Activated gamma-delta T cell (primary cell): ENCODE data around the gene SLC25A22.

Experiments
- DNase-seq: peaks from one replicate; lab custom pipeline; 2025; lab: John Stamatoyannopoulos, UW

SLC25A22 gene

GRCh38 chr11:803467-803742, 5.3 kb upstream of the SLC25A22 start:
- no peak for DNase-seq

GRCh38 chr11:802693-803466, 4.8 kb upstream of the SLC25A22 start:
- no peak for DNase-seq

DNA sequence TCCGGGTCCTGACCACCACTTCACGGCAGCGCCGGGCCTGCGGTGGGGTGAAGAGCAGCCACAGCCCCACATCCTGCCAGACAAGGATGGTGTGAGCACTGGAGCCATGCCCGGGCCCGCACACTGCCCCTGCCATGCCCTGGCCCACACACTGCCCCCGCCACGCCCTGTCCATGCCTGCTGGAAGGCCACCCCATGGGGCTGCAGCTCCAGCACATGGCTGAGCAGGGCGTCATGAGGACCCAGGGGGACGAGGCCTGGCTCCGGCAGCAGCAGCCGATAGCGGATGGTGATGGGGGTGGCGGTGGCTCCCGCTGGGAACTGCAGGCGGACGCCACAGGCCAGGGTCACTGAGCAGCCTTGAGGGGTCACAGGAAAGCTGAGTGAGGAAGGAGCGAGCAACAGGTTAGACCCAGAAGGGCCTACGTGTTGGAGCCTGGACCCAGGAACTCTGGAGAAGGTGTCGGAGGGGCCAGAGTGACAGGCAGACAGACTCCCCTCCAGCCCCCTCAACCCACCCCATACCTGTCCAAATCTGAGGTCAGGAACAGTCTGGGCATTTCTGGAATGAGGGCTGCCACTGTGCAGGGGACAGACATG, 4.0 kb upstream of the SLC25A22 start:
- DNase-seq, result no peak

DNA sequence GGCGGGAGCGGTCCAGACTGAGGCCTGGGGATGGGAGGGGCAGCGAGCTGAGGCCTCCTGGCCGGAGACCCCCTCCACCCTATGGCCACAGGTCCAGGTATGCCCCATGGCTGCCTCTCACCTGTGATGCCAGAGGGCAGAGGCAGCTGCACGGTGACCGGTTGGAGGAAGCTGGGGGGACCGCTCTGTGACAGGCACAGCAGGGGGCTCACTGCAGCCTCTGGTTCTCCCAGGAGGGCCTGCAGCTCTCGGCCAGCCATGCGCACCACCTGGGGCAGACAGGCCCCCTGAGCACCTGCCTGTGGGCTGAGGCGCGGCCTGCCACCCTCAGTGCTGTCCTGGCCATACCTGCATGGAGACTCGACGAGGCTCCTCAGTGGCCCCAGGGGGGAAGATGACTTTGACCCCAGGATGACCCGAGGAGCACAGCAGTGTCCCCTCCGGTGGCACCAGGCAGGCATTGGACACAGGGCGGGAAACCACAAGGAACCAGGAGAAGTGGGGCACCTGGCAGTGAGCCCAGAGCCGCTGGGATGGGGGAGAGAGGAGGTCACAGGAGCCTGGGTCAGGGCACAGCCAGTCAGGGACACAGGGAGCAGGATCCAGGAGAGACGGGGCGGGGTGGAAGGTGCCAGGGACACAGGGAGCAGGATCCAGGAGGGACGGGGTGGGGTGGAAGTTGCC, 3.2 kb upstream of the SLC25A22 start:
- no peak for DNase-seq

DNA sequence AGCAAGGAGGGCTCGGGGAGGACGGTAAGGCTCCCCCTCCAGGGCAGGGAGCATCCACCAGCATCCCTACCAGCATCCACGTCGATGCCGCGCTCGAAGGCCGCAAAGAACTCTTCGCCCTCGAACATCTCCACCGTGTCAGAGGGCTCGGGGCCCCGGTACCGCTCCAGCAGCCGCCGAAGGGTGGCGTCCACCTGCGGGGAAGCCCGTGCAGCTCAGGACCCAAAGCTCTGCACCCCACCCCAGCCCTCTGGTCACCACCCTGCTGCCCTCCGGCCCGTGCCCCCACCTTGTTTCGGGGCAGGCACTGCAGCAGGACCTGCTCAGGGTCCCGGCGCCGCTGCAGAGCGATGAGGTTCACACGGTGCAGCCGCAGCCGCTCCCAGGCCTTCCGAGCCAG, 2.4 kb upstream of the SLC25A22 start:
- no peak for DNase-seq

DNA sequence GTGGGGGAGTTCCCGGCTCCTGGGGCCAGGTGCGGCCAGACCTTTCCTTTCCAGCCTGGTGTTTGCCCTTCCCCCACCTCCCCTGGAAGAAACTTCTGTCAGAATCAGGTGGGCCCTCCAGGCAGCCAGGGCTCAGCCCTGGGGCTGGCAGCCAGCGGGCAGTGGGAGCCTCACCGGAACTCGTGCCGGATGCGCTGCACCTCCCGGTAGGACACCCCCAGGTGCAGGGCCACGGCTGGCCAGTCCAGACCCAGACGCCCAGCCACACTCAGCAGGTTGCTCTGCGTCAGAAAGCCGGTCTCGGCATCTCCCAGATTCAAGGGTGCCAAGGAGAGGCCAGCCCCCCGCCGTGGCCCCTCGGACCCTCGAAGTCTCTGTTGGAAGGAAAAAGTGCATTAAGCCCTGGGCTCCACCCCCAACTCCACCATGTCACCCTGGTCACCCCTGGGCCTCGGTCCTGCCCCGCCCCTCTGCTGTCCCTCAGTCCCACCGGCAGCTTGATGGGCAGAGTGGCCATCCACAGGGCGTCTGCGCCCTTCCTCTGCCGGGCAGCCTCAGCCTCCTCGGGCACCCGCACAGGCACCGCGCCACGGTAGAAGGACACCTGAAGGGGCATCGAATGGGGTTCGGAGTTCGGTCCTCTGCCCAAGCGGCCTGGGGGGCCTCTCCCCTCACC, 1.7 kb upstream of the SLC25A22 start:
- no peak for DNase-seq

DNA sequence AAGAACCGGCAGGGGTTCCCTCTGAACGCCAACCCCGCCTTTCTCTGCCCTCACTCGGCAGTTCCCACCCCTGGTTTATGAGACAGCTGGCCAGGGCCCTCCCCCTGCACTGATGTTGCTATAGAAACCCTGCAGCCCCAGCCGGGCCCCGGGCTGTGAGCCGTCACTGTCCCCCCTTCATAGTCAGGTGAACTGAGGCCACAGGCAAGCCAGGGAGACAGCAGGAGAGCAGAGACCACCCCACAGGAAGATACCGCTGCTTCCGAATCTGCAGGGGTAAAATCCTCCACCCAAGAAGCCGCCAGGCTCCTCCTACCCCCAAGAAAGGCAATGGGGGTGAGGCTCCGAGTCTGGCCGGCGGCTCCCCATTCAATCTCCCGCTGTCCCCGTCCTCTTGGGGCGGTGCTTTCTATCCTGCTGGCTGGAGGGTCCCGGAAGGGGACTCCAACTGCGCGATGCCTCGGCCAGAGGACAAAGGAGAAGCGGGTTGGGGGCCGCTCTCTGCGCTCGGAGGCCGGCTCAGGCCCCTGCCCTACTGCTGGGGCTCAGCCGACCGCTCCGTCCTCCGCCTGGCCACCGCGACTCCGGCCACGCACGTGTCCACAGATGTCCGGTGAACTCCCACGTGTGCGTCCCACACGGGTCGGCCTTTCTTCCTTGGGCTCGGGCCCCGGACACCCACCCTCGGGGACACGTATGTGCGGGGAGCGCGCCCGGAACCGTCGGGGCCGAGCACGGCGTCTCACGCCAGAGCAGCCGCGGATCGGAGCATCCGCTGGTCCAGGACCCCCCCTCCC, 587 bp downstream of the SLC25A22 start:
- DNase-seq, result peak; percentile 63

- no peak for DNase-seq
Measured at GRCh38 chr11:796565-797295, 1.4 kb downstream of the SLC25A22 start.

- DNase-seq, result peak; percentile 59
Measured at GRCh38 chr11:795634-796564, 2.2 kb downstream of the SLC25A22 start.

DNA sequence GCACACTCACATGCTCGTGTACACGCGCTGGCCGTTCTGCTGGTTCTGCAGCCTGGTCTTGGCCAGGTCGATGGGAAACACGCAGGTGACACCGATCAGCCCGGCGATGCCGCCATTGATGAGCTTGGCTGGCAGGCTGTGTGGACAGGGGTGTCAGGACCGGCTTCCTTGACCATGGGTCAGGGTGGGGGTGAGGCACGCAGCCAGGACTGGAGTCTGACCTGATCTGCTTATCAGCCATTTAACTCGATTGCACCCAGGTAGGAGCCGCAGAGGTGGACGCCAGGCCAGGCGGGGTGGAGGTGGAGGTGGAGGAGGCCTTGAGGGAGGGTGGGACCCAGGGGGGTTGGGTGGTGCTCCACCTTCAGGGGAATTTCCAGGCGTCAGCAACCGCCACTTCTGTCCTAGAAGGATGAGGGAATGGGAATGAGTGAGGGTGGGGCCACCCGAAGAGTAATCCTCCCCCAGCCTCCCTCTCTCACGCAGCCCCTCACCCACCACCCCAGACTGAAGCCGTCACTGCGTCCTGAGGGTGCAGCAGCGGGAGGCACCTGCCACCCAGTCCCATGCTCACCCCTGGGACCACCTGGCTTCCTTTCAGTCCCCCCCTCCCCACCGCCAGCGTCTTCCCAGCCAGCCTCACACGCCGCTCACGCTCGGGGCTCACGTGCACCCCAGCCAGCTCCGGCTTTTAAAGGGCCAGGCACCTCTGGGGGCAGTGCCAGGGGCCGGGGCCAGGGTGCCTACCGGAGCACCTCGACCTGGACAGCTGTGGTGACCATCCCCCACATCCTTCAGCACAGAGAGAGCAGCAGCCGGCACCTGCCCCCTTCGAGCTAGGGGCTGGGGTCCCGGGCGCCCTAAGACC, 3.1 kb downstream of the SLC25A22 start:
- no peak for DNase-seq

DNA sequence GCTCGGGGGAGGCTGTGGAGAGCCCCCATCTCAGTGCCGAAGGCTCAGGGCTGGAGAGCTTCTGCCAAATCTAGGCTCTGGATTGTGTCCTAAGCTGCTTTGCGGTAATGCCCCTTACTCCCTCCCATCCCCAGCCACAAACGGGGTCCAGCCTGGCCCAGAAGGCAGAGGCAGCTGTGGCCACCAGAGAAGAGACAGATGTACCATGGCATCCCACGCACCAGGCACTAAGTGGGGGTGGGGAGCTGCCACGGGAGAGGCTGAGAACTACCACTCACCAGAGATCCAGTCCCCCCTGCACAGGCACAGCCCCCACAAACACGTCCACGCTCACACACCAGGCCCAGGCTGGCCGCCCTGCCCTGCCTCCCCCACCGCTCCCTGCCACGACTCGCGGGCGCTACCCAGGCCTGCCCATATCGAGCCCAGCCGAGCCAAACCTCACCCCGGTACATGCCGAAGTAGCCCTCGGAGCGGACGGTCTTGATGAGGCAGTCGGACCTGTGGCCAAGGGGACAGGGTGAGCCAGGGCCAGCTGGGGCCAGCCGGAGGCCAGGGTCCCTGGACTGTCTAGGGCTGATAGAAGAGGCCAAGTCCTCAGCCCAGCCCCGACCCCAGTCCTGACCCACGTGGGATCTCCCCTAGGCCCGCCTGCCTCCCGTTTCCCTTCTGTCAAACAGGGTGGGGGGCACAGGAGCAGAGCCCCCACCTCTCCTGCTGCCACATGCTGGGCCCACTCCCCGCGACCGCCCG, 3.9 kb downstream of the SLC25A22 start:
- no peak for DNase-seq

DNA sequence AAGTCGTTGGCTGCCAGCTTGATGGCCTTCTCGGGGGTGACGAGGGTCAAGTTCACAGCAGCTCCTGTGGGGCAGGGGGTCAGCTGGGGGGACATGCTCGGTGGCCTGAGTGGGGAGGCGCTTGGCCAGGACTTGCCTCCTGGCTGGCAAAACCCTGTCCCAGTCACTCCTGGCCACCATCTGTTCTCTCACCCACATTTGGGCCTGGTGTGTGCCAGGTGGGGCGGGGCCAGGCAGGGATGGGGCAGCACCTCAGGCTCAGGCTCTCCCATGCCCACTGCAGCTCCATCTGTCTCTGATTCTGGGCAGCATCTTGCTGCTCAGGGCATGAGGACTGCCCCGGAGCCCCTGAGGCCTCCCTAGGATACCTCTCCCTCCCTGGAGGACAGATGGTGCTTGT, 4.5 kb downstream of the SLC25A22 start:
- DNase-seq, result no peak

DNA sequence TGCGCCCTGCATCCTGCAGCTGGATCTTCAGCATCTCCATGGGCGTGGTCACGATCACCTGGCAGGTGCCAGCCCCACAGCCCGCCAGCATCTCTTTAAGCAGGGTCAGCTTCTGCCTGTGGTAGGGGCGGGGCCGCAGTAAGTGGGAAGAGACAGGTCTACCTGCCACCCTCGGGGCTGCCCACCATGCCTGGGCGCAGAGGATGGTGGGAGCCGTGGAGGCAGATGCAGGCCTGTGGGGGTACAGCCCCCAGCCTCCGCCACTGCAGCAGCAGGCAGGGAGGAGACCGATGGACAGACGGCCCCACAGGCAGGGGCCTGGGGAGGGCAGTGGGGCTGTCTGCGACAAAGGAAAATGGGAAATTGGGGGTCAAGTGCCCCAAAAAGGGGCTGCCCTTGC, 5.2 kb downstream of the SLC25A22 start:
- DNase-seq, result no peak

DNA sequence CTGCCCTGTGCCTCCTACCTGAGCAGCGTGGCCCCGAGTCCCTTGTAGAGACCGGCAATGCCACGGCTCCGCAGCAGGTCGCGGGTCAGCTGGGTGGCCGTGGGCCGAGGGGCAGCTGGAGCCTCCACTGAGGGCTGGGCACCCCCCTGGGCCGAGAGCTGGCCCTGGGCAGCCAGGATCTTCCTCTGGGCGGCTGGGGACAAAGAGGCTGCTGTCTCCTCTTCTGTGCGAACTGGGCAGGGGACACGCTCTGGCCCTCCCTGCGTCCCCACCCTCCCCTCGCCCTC, 5.6 kb downstream of the SLC25A22 start:
- no peak for DNase-seq

- no peak for DNase-seq
Measured at GRCh38 chr11:791658-792534, 6.2 kb downstream of the SLC25A22 start.

DNA sequence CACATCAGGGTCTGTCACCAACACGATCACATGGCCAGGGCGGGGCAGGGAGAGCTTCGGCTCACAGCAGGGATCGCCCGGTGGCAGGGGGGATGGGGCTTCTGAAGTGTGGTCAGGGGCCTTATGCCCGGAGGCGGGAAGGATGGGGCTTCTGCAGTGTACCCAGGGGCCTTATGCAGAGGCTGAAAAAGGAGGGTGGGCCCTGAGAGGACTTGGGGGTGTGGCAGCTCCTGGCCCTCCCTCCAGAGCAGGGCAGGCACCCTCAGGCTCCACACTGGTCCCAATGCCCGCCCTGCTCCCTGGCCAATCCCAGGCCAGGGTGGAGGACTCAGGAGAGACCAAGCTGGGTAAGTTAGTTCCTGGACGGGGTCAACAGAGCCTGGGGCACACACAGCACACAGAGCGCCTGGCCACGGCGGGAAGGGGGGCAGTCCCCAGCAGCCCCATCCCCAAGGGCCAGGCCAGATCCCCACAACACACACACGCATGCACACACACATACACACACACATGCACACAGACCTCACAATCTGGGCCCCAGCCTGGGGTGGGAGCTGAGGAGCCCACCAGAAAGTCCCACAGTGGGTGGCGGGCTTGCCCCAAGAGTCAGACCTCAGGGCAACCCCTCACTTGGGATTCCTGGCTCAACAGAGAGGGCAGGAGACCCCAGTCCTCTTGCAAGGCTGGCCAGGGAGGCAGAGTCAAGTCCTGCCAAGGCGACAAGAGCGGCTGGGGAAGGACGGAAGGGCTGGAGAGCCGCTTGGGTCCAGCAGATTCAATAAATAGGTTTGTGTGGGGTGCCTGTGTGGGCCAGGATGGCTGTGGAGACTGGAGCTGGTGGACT, 7.1 kb downstream of the SLC25A22 start:
- DNase-seq, result no peak

DNA sequence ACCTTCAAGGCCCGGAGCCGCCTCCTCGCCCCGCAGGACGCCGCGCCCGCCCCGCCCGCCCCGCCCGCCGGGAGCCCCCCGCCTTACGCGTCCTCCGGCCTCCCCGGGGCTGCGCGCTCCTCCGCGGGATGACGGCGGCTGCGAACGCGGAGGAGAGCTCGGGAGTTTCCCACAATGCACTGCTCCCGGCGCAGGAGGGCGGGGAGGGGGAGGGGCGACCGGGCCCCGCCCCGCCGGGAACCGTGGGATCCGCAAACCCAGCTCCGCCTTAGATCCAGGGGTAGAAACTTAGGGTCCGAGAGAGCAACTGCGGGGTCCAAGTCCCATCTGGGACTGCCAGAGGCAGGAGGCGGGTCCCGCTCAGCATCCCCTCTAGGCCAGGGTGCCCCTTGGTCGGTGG, 8.1 kb downstream of the SLC25A22 start, which contains the start of gene CEND1:
Gene CEND1 (minus strand): TSS at position 148 of the 400 bp plus-strand sequence. CDS start 1,514 bp downstream, outside the sequence.
- DNase-seq, result no peak
